ENCODE results near the gene AFP.

AFP gene

GRCh38 chr4:73416423-73417087, 19.5 kb upstream of the AFP start:
- no peaks in the 10 kb centered on the region for H3K9me3 ChIP-seq (ENCODE audit: control insufficient read depth, low read depth, low read length)
- no peak overlapping the region for H3K27ac ChIP-seq (ENCODE audit: low read length)

DNA sequence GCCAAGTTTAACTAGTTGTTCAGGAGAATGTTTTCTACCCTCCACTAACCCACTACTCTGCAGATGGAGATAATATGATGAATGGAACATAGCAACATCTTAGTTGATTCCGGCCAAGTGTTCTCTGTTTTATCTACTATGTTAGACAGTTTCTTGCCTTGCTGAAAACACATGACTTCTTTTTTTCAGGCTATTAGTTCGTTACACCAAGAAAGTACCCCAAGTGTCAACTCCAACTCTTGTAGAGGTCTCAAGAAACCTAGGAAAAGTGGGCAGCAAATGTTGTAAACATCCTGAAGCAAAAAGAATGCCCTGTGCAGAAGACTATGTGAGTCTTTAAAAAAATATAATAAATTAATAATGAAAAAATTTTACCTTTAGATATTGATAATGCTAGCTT, 18.7 kb upstream of the AFP start:
- Histone ChIP-seq H3K9me3 (ENCODE audit: control insufficient read depth, low read depth, low read length) (no peaks in the 10 kb centered on the region), H3K4me1 (ENCODE audit: control insufficient read depth, low read depth, low read length) (peaks cover 5% of the 10 kb centered on the region), H3K27me3 (ENCODE audit: control insufficient read depth, insufficient read depth, low read length) (no peaks in the 10 kb centered on the region), H3K27ac (ENCODE audit: low read length) (no peak overlapping the region), H3K4me3 (ENCODE audit: low read length) (no peak overlapping the region), H3K9ac (ENCODE audit: low read length) (no peak overlapping the region), H3K36me3 (ENCODE audit: control insufficient read depth, low read depth, low read length) (no peaks in the 10 kb centered on the region)

More at GRCh38 chr4:73416423-73417087, 19.5 kb upstream of the AFP start:
- H3K4me3 ChIP-seq (ENCODE audit: low read length): no peak overlapping the region
- no peaks in the 10 kb centered on the region for H3K36me3 ChIP-seq (ENCODE audit: control insufficient read depth, low read depth, low read length)
- no peaks in the 10 kb centered on the region for H3K27me3 ChIP-seq (ENCODE audit: control insufficient read depth, insufficient read depth, low read length)
- H3K4me1 ChIP-seq (ENCODE audit: control insufficient read depth, low read depth, low read length): peaks cover 5% of the 10 kb centered on the region
- H3K9ac ChIP-seq (ENCODE audit: low read length): no peak overlapping the region

GRCh38 chr4:73417973-73418372, 18.0 kb upstream of the AFP start:
- H3K4me1 ChIP-seq (ENCODE audit: control insufficient read depth, low read depth, low read length): peaks cover 5% of the 10 kb centered on the region
- no peak overlapping the region for H3K27ac ChIP-seq (ENCODE audit: low read length)
- no peaks in the 10 kb centered on the region for H3K27me3 ChIP-seq (ENCODE audit: control insufficient read depth, insufficient read depth, low read length)
- no peaks in the 10 kb centered on the region for H3K9me3 ChIP-seq (ENCODE audit: control insufficient read depth, low read depth, low read length)
- no peaks in the 10 kb centered on the region for H3K36me3 ChIP-seq (ENCODE audit: control insufficient read depth, low read depth, low read length)
- H3K9ac ChIP-seq (ENCODE audit: low read length): no peak overlapping the region
- H3K4me3 ChIP-seq (ENCODE audit: low read length): no peak overlapping the region

- Histone ChIP-seq H3K4me1 (ENCODE audit: control insufficient read depth, low read depth, low read length) (peaks cover 5% of the 10 kb centered on the region), H3K27ac (ENCODE audit: low read length) (no peak overlapping the region), H3K36me3 (ENCODE audit: control insufficient read depth, low read depth, low read length) (no peaks in the 10 kb centered on the region), H3K27me3 (ENCODE audit: control insufficient read depth, insufficient read depth, low read length) (no peaks in the 10 kb centered on the region), H3K4me3 (ENCODE audit: low read length) (no peak overlapping the region), H3K9ac (ENCODE audit: low read length) (no peak overlapping the region), H3K9me3 (ENCODE audit: control insufficient read depth, low read depth, low read length) (no peaks in the 10 kb centered on the region)
Measured at GRCh38 chr4:73418677-73419076, 17.3 kb upstream of the AFP start.

GRCh38 chr4:73419106-73420038, 16.6 kb upstream of the AFP start:
- Histone ChIP-seq H3K27ac (ENCODE audit: low read length) (no peak overlapping the region), H3K9me3 (ENCODE audit: control insufficient read depth, low read depth, low read length) (no peaks in the 10 kb centered on the region), H3K36me3 (ENCODE audit: control insufficient read depth, low read depth, low read length) (no peaks in the 10 kb centered on the region), H3K27me3 (ENCODE audit: control insufficient read depth, insufficient read depth, low read length) (no peaks in the 10 kb centered on the region), H3K9ac (ENCODE audit: low read length) (no peak overlapping the region), H3K4me1 (ENCODE audit: control insufficient read depth, low read depth, low read length) (peaks cover 5% of the 10 kb centered on the region), H3K4me3 (ENCODE audit: low read length) (no peak overlapping the region)

- Histone ChIP-seq H3K36me3 (ENCODE audit: control insufficient read depth, low read depth, low read length) (no peaks in the 10 kb centered on the region), H3K27ac (ENCODE audit: low read length) (no peak overlapping the region), H3K4me1 (ENCODE audit: control insufficient read depth, low read depth, low read length) (peaks cover 5% of the 10 kb centered on the region), H3K27me3 (ENCODE audit: control insufficient read depth, insufficient read depth, low read length) (no peaks in the 10 kb centered on the region), H3K9ac (ENCODE audit: low read length) (no peak overlapping the region), H3K4me3 (ENCODE audit: low read length) (no peak overlapping the region), H3K9me3 (ENCODE audit: control insufficient read depth, low read depth, low read length) (no peaks in the 10 kb centered on the region)
Measured at GRCh38 chr4:73420615-73421014, 15.4 kb upstream of the AFP start.

GRCh38 chr4:73421708-73422457, 14.1 kb upstream of the AFP start:
- no peak overlapping the region for H3K4me3 ChIP-seq (ENCODE audit: low read length)

DNA sequence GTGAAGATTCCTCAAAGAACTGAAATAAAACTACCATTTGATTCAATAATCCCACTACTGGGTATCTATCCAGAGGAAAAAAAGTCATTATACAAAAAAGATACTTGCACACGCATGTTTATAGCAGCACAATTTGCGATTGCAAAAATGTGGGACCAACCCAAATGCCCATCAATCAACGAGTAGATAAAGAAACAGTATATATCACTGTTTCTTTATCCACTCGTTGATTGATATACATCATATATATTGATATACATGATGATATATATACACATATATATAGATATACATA, 13.6 kb upstream of the AFP start:
- Histone ChIP-seq H3K36me3 (ENCODE audit: control insufficient read depth, low read depth, low read length) (no peaks in the 10 kb centered on the region), H3K4me3 (ENCODE audit: low read length) (no peak overlapping the region), H3K9ac (ENCODE audit: low read length) (no peak overlapping the region), H3K27ac (ENCODE audit: low read length) (no peak overlapping the region), H3K4me1 (ENCODE audit: control insufficient read depth, low read depth, low read length) (no peaks in the 10 kb centered on the region), H3K9me3 (ENCODE audit: control insufficient read depth, low read depth, low read length) (no peaks in the 10 kb centered on the region), H3K27me3 (ENCODE audit: control insufficient read depth, insufficient read depth, low read length) (no peaks in the 10 kb centered on the region)

More at GRCh38 chr4:73421708-73422457, 14.1 kb upstream of the AFP start:
- Histone ChIP-seq H3K9ac (ENCODE audit: low read length) (no peak overlapping the region), H3K27me3 (ENCODE audit: control insufficient read depth, insufficient read depth, low read length) (no peaks in the 10 kb centered on the region), H3K4me1 (ENCODE audit: control insufficient read depth, low read depth, low read length) (no peaks in the 10 kb centered on the region), H3K9me3 (ENCODE audit: control insufficient read depth, low read depth, low read length) (no peaks in the 10 kb centered on the region), H3K36me3 (ENCODE audit: control insufficient read depth, low read depth, low read length) (no peaks in the 10 kb centered on the region), H3K27ac (ENCODE audit: low read length) (no peak overlapping the region)

DNA sequence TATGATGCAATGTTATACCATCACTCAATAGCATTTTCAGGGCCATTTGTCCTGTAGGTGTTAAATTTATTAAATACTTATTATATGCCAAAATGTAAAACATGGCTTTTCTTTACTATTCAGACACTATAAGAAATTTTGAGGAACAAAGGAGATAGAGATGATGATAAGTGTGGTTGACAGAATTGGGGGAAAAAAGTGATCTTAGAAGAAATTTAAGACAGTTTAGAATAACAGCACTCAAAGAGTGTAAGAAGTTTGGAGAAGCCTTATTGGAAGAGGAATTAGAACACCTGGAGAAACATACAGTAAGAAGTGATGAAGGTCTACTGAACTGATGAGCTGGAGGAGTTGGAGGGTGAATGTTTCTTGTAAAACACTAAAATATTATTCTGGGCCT, 12.8 kb upstream of the AFP start:
- H3K27me3 ChIP-seq (ENCODE audit: control insufficient read depth, insufficient read depth, low read length): no peaks in the 10 kb centered on the region
- H3K4me3 ChIP-seq (ENCODE audit: low read length): no peak overlapping the region
- H3K36me3 ChIP-seq (ENCODE audit: control insufficient read depth, low read depth, low read length): no peaks in the 10 kb centered on the region
- no peaks in the 10 kb centered on the region for H3K4me1 ChIP-seq (ENCODE audit: control insufficient read depth, low read depth, low read length)
- no peak overlapping the region for H3K27ac ChIP-seq (ENCODE audit: low read length)
- no peak overlapping the region for H3K9ac ChIP-seq (ENCODE audit: low read length)
- no peaks in the 10 kb centered on the region for H3K9me3 ChIP-seq (ENCODE audit: control insufficient read depth, low read depth, low read length)

DNA sequence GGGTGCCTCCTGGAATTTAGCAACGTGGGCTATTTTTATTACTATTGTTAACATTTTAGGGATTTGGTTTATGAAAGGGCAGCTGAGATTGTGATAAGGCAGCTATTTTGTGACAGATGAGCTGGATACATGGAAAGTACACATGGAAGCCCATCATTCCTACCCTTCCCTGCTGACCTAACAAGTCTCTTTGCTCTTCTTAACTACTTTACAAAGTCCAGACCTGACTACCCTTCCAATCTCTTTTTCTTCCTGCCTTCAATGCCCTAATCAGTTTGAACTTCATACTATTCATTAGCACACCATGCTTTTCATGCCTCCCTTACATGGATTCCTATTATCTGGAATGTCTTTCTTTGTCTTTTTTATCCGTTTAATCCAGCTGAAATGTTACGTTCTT, 9.4 kb upstream of the AFP start:
- Histone ChIP-seq H3K9ac (ENCODE audit: low read length) (no peak overlapping the region), H3K36me3 (ENCODE audit: control insufficient read depth, low read depth, low read length) (no peaks in the 10 kb centered on the region), H3K27me3 (ENCODE audit: control insufficient read depth, insufficient read depth, low read length) (no peaks in the 10 kb centered on the region), H3K27ac (ENCODE audit: low read length) (no peak overlapping the region), H3K4me3 (ENCODE audit: low read length) (no peak overlapping the region), H3K4me1 (ENCODE audit: control insufficient read depth, low read depth, low read length) (no peaks in the 10 kb centered on the region), H3K9me3 (ENCODE audit: control insufficient read depth, low read depth, low read length) (no peaks in the 10 kb centered on the region)

DNA sequence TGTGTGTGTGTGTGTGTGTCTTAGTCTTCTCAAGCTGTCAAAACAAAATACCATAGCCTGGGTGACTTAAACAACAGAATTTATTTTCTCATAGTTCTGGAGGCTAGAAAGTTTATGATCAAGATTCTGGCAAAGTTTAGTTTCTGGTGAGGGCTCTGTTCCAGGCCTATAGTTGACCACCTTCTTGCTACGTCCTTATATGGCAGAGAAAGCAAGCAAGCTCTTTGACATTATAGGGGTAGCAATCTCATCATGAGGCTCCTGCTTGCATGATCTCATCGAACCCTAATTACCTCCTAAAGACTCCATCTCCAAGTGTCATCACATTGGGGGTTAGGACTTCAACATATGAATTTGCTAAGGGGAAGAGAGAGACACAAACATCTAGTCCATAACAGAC, 6.9 kb upstream of the AFP start:
- H3K27me3 ChIP-seq (ENCODE audit: control insufficient read depth, insufficient read depth, low read length): no peaks in the 10 kb centered on the region
- H3K4me1 ChIP-seq (ENCODE audit: control insufficient read depth, low read depth, low read length): no peaks in the 10 kb centered on the region
- no peaks in the 10 kb centered on the region for H3K36me3 ChIP-seq (ENCODE audit: control insufficient read depth, low read depth, low read length)
- no peak overlapping the region for H3K4me3 ChIP-seq (ENCODE audit: low read length)
- no peaks in the 10 kb centered on the region for H3K9me3 ChIP-seq (ENCODE audit: control insufficient read depth, low read depth, low read length)
- H3K9ac ChIP-seq (ENCODE audit: low read length): no peak overlapping the region
- no peak overlapping the region for H3K27ac ChIP-seq (ENCODE audit: low read length)
